SK-N-SH (cell line): ENCODE results near the gene HLA-DPB1.

Experiments
- CTCF ChIP-seq: fragments of 200-600 bp; sonication (generic); IDR thresholded peaks from 2 replicates; pipeline ENCODE4 v1.6.1; 2017; ENCODE audit warnings: antibody characterized with exemption, mild to moderate bottlenecking, moderate library complexity
- ELF1 ChIP-seq: IDR thresholded peaks from 2 replicates; pipeline ENCODE4 v1.4.0; 2012
- EP300 ChIP-seq, 2 experiments: IDR thresholded peaks; 2 replicates each; pipeline versions ENCODE4 v1.4.0 to v1.6.1; 2012; ENCODE audit warnings: borderline replicate concordance in 1 of 2, low read depth in 1 of 2, low read length in 1 of 2
- JUND ChIP-seq: IDR thresholded peaks from 2 replicates; pipeline ENCODE4 v1.4.0; 2012
- MAX ChIP-seq: IDR thresholded peaks from 2 replicates; pipeline ENCODE4 v1.4.0; 2012; ENCODE audit warnings: low read depth
- MXI1 ChIP-seq: IDR thresholded peaks from 2 replicates; pipeline ENCODE4 v1.6.1; 2012; ENCODE audit warnings: mild to moderate bottlenecking, low read depth, low read length, improper control_type of control experiment
- NRF1 ChIP-seq: IDR thresholded peaks from 2 replicates; pipeline ENCODE4 v1.6.1; 2012; ENCODE audit warnings: low read depth, mild to moderate bottlenecking, low read length
- PBX3 ChIP-seq: IDR thresholded peaks from 2 replicates; pipeline ENCODE4; 2012
- POLR2AphosphoS5 ChIP-seq: IDR thresholded peaks from 2 replicates; pipeline ENCODE4 v1.6.1; 2012; ENCODE audit warnings: low read depth, low read length
- SMC3 ChIP-seq: IDR thresholded peaks from 2 replicates; pipeline ENCODE4 v1.6.1; 2012; ENCODE audit warnings: low read depth, low read length, improper control_type of control experiment
- USF2 ChIP-seq: fragments of 150-350 bp; IDR thresholded peaks from 2 replicates; pipeline ENCODE4 v1.6.1; 2017; ENCODE audit warnings: antibody characterized with exemption, low read length, low read depth, borderline replicate concordance
- TF ChIP-seq, protein P1 (sequence below): IDR thresholded peaks from 2 replicates; pipeline ENCODE4 v1.6.1; 2012; ENCODE audit warnings: mild to moderate bottlenecking, low read depth, low read length, moderate library complexity

DNA sequence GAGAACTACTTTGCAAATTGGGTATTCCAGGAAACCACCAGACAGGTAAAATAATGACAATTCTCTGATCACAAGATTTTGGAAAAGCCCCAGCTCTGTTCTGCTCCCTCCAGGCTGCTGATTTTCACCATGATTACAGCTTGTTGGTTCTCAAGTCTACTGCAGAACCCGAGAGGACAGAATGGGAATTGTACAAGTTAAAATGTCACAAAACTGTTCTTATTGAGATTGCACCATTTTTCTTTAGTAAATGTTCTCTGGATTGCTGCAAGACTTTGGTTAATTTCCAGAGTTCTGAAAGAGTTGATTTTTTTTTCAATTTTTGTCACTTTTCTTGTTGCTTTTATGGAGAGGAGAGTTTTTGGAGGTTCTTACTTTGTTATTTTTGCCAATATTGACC is 39.3 kb upstream of the HLA-DPB1 start:
- TF ChIP-seq CTCF (no peak), PBX3 (no peak), USF2 (no peak), MAX (no peak), POLR2AphosphoS5 (no peak), JUND (no peak), EP300 (IDR thresholded peaks at IDR 0.05; ENCODE audit: borderline replicate concordance in 1 of 2, low read depth in 1 of 2, low read length in 1 of 2) (no peak), MXI1 (no peak), NRF1 (no peak), SMC3 (no peak), ELF1 (no peak)
- TF ChIP-seq, protein P1, sequence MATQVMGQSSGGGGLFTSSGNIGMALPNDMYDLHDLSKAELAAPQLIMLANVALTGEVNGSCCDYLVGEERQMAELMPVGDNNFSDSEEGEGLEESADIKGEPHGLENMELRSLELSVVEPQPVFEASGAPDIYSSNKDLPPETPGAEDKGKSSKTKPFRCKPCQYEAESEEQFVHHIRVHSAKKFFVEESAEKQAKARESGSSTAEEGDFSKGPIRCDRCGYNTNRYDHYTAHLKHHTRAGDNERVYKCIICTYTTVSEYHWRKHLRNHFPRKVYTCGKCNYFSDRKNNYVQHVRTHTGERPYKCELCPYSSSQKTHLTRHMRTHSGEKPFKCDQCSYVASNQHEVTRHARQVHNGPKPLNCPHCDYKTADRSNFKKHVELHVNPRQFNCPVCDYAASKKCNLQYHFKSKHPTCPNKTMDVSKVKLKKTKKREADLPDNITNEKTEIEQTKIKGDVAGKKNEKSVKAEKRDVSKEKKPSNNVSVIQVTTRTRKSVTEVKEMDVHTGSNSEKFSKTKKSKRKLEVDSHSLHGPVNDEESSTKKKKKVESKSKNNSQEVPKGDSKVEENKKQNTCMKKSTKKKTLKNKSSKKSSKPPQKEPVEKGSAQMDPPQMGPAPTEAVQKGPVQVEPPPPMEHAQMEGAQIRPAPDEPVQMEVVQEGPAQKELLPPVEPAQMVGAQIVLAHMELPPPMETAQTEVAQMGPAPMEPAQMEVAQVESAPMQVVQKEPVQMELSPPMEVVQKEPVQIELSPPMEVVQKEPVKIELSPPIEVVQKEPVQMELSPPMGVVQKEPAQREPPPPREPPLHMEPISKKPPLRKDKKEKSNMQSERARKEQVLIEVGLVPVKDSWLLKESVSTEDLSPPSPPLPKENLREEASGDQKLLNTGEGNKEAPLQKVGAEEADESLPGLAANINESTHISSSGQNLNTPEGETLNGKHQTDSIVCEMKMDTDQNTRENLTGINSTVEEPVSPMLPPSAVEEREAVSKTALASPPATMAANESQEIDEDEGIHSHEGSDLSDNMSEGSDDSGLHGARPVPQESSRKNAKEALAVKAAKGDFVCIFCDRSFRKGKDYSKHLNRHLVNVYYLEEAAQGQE = no peak
